ENCODE data around the gene NUP62CL.
A peak's percentile ranks its signal among the peaks of the same experiment; 100 is the strongest.

The NUP62CL gene

DNA sequence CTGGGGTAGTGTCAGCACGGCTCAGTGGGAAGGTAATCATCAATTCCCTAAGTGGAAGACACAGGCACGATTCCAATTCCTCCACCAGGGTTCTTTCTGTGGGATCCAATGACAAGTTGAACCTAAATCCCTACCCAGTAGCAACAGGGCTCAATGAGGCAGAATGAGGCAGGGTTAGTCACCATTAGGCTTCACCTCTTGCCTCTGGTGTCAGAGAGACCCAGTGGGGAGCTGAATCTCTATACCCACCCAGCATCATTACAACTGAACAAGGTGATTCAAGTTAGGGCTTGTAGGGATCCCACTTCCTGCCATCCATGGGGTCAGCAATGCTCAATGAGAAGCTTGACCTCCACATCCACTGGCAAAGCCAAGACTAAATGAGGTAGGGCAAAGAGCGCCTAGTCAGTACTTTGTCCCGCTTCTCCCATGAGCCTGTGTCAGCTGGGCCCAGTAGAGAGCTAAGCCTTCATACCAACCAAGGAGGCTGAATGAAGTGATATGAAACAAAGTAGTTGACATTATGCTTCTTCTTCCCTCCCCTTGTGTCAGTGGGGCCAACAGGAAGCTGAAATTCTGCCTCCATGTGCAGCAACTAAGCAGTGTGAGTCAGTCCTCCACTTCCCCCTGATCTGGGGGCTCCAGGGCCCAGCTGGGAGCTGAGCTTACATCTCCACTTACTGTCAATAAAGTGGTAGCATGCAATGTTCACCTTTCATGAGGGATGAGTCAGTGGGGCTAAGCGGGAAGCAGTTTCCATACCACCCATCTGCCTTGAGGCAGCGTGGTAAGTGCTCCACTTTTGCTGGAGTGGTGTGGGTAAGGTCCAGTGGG is 51.2 kb downstream of the NUP62CL start:
- DNase-seq (ENCODE audit: low read depth) = peak; percentile 38
- H3K4me3 ChIP-seq (ENCODE audit: low read depth, low read length) = no peak overlapping the region

DNA sequence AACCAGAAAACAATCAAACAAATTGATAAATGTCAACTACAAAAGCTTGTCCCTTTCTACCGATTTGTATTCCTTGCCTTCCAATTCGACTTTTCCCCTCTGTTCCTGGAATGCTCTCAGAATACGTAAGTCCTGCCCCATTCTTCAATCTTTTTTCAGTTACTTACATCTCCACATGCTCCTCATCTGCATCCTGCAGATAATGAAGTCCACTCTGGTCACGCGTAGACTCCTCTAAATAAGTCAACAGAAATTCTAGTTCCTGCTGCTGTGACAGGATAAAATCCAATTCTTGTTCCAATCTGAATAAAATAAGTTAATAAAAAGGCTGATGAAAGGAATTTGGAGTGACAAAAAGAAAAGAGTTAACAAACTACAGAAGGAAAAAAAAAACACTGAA is 53.2 kb downstream of the NUP62CL start:
- no peak for DNase-seq (ENCODE audit: low read depth)
- no peak overlapping the region for H3K4me3 ChIP-seq (ENCODE audit: low read depth, low read length)

DNA sequence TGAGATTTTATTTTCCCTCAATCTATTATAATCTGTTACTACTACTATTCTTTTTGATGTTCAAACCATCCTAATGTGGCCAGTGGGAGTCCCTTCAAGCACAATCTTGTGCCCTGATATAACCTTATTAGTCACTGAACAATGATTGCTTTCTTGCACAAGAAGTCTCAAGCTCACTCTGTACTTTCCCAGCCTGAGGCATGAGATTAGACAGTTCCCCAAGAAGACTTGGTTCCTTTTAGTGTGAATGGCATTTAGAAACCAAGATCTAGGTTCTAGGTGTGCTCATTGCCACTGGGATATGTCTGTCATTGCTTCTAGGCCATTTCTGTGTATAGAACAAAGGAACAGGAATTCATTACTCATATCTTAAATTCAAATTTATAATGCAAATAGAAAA is 59.6 kb downstream of the NUP62CL start:
- H3K4me3 ChIP-seq (ENCODE audit: low read depth, low read length) = no peak overlapping the region
- peak; percentile 26 for DNase-seq (ENCODE audit: low read depth)

DNA sequence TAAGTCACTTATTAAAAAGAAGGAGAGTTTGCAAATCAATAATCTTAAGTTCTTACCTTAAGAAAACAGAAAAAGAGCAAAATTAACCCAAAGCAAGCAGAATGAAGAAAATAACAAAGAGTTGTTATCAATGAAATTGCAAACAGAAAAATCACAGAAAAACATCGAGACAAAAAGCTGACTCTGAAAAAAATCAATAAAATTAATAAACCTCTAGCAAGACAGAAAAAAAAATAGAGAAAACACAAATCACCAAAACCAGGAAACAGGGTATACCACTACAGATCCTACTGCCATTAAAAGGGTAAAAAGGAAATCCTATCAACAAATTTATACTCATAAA is 70.3 kb downstream of the NUP62CL start:
- no peak for DNase-seq (ENCODE audit: low read depth)
- no peak overlapping the region for H3K4me3 ChIP-seq (ENCODE audit: low read depth, low read length)

DNA sequence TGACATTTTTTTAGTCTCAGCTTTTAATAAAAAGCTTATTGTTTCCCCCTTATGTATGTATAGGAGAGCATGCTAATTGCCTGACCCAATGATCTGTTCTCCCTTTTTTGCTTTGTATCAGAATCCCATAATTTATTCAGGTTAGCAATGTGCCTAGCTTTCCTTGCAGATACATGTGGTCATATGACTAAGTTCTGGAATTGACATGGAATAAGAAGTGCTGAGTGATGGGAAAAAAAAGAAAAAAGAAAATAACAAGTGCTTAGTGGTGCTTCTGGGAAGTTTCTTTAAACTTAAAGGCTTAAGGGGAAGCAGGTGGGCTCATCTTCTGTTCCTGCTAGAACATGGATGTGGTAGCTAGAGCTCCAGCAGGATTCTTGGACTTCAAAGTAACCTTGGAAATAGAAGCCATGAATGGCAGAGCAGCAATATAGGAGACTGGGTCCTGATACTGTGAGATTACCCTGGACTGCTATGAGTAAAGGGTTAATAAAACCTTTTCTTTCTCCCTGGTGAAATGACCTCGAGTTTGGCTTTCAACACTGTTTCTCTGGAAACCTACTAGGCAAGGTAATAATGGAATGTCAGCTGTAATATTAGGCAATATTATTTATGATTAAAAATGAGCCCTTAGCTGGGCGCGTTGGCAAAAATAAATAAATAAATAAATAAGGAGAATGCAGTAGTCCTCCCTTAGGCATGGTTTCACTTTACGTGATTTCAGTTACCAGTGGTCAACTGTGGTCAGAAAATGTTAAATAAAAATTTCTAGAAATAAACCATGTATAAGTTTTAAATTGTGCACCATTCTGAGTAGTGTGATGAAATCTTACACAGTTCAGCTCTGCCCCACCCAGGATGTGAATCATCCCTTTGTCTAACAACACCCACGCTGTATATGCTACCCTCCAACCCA is 70.9 kb downstream of the NUP62CL start:
- no peak overlapping the region for H3K4me3 ChIP-seq (ENCODE audit: low read depth, low read length)
- peak; percentile 45 for DNase-seq (ENCODE audit: low read depth)

DNA sequence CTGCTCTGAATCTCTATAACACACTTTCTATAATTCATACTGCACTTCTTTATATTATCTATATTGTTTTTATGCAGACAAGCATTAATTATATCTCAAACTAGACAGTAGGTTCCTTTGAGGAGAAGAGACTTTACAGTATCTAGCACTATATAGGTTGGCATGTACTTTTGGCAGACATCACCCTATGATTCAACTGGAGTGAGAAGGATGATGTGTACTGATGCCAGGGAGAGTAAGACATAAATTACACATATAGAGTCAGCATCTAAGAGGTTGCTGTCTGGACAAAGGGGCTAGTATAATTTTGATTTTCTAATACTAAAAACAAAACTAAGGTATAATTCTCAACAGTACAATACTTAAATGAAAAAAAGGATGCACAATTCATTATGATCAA is 82.5 kb downstream of the NUP62CL start:
- DNase-seq (ENCODE audit: low read depth) = peak; percentile 4
- H3K4me3 ChIP-seq (ENCODE audit: low read depth, low read length) = no peak overlapping the region

DNA sequence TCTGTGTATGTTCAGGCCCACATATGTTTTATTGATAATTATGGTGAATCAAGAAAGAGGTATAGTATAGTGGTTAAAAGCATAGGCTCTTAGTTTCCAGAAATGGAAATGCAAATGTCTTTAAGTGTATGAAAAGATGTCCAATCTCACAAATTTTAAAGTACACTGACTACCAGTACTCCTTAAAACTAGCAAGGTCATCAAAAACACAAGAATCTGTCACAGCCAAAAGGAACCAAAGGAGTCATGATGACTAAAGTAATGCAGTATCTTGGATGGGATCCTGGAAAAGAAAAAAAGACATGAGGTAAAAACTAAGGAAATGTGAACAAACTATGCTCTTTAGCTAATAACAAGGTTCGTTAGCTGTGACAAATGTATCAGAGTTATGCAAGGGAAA is 87.0 kb downstream of the NUP62CL start:
- no peak for DNase-seq (ENCODE audit: low read depth)
- no peak overlapping the region for H3K4me3 ChIP-seq (ENCODE audit: low read depth, low read length)

DNA sequence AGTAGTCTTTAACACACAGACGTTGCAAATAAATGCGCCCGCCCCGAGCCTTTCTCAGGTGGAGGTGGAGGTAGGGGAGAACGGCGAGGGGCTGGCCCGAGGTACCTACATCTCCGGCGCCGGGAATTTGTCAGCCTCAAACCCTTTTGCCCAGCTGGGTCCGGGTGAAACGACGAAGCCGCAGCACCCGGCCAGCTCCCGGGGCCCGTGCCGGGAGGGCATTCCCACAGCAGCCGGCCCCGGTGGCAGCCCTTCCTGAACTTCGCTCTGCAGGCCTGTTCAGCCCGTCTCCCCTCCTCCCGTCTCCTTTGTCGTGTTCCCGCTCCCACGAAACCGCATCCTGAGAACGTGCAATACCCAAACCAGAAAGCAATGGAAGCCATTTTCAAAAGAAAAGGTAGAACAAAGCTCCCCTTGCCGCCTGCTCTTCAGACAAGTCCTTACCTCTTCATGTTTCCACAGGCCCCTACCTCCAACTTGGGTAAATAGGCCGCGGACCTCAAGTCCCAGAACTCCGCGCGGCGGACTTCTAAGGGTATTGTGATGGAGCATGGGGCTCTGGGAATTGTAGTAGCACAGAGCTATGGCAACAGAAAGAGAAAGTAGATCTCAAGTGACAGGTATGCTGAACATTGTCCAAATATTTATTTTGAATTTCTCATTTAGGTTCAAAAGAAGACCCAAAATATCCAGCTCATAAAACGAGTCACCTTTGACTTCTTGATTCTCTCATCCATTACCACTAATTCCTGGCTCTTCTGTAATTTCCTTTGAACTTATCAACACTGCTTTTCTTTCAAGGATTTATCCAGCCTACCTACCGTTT is 87.7 kb downstream of the NUP62CL start, which contains the start of gene RBM41:
TSS of gene RBM41 (minus strand) at position 501 of the 826 bp plus-strand sequence. CDS start at position 452, 49 bp downstream.
- peak; percentile 33 for DNase-seq (ENCODE audit: low read depth)
- H3K4me3 ChIP-seq (ENCODE audit: low read depth, low read length) = peak within 1 kb of the TSS; percentile 58

DNA sequence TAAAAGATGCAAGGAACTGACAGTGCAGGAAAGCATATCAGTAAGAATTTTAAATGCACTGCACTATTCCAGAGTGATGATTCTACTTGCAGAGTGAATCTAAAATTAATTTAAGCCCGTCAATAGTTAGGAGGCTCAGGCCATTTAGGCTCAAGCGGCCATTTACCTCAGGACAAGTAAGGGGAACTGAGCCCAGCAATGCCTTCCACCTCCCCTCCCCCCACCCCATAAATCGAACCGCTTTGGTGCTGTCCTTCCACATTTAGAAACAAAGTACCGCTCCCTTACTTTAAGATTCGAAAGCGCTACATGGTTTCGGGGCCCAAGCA is 88.3 kb downstream of the NUP62CL start:
- no peak for DNase-seq (ENCODE audit: low read depth)
- H3K4me3 ChIP-seq (ENCODE audit: low read depth, low read length) = peak overlapping the region; percentile 58

DNA sequence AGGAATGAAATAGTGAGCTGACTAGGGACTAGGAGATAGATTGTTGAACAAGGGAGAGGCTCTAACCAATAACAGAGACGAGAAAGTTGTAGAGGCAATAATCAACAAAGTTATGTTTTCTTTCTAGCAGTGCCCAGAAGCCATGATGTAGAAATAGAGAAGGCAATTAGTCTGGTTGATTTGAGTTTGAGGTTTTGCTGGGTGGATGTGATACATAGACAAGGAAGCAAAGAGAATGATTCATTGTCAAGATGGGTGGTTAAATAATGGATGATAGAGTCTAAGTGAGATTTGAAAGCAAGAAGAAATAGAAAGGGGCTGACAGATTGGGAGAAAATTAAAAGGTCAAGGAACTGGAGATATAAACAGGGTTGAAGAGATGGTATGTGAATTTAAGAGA is 98.8 kb downstream of the NUP62CL start:
- DNase-seq (ENCODE audit: low read depth) = no peak
- H3K4me3 ChIP-seq (ENCODE audit: low read depth, low read length) = no peak overlapping the region

DNA sequence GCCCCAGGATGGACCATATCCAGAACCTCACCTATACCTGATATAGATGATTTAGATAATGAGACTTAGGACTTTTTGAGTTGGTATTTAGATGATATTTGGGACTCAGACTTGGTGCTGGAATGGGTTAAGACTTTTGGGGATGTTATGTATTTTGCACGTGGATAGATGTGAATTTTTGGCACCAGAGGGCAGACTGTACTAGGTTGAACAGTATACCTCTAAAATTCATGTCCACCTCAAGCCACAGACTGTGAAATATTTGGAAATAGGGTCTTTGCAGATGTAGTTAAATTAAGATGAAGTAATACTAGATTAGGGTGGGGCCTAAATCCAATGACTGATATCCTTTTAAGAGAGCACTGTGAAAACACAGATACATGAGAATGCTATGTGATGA is 103.3 kb downstream of the NUP62CL start:
- DNase-seq (ENCODE audit: low read depth) = no peak
- H3K4me3 ChIP-seq (ENCODE audit: low read depth, low read length) = no peak overlapping the region

DNA sequence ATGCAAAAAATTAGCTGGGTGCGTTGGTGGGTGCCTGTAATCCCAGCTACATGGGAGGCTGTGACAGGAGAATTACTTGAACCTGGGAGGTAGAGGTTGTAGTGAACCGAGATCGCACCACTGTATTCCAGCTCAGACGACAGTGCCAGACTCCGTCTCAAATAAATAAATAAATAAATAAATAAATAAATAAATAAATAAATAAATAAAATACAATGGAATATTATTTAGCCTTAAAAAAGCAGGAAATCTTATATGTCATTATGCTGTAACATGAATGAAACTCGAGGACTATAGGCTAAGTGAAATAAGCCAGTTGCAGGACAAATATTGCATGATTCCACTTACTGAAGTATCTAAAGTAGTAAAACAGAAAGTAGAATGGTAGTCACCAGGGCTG is 130.1 kb downstream of the NUP62CL start:
- no peak for DNase-seq (ENCODE audit: low read depth)
- no peak overlapping the region for H3K4me3 ChIP-seq (ENCODE audit: low read depth, low read length)

Data from skeletal muscle cell (primary cell).